Right lung (tissue), 10 donors: ENCODE data around the gene PVALB. TPM values are rescaled to one million over a fixed set of nuclear protein-coding genes. Genes with fewer than 3 reads are reported as not detected.

Experiments
- DNase-seq, 2 donors: peaks; one replicate each; pipeline ENCODE4 v3.0.0-alpha.2; 2013
- long read RNA-seq, 8 donors: transcript quantifications; one replicate each; lab custom pipeline, GENCODE V29; 2026
- polyA plus RNA-seq, 5 donors: library from polyadenylated mRNA; unstranded; fragments of 120-200 nt; gene quantifications; one replicate each; pipeline versions ENCODE4 v1.2.1 to v1.2.3, GENCODE V29; 2013; ENCODE audit warnings: inconsistent platforms in 1 of 5, low replicate concordance in 1 of 5; ENCODE audit not compliant: insufficient read length in 5 of 5, insufficient read depth in 1 of 5

PVALB gene
- 1 to 10 TPM in 1 of 5 donors, under 1 TPM in 1, not detected in 3; 0.55 to 1.0 TPM for polyA plus RNA-seq
- long read RNA-seq, donor 1, result 0 reads
- long read RNA-seq, donor 2, result 0 reads
- long read RNA-seq, donor 3, result 0 reads
- long read RNA-seq, donor 4, result 0 reads
- long read RNA-seq, donor 5, result 0 reads
- long read RNA-seq, donor 6, partial matches to known transcripts, result 0 of 1 reads
- long read RNA-seq, donor 6, other reads (novel, unspliced or antisense), result 0 of 1 reads
- long read RNA-seq, donor 7, result 0 reads
- long read RNA-seq, donor 8, result 0 reads

GRCh38 chr22:36816636-36817524 is at the start of gene PVALB:
Gene PVALB, minus strand, starts transcription at chr22:36817035. Its CDS starts 30 bp downstream, at chr22:36817005.
- peak; percentile 75 to 76 for DNase-seq

DNA sequence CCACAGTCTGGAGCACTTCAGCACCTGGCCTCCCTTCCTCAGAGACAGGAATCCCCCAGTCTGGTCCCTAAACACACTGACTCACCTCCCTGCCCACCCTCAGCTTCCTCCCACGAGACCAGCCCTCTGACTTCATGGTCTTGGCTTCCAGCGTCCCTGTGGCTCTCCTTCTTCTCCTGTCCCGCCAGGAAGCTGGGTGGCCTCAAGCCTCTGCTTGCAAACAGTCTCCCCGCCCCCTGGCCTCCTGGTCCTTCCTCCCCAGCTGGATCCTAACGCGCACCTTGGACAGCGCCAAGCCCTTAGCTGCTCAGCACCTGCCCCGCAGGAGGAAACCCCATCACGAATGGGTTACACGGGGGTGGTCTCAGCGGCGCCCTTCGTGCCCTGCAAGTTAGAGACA is 48.5 kb upstream of the PVALB start:
- no peak for DNase-seq

GRCh38 chr22:36864454-36865215 is 47.8 kb upstream of the PVALB start:
- DNase-seq, result no peak

- DNase-seq, result no peak
These were observed 47.1 kb upstream of the PVALB start for GRCh38 chr22:36863979-36864378.

GRCh38 chr22:36863281-36863680 is 46.4 kb upstream of the PVALB start:
- no peak for DNase-seq

GRCh38 chr22:36862251-36863242 is 45.7 kb upstream of the PVALB start:
- DNase-seq, result no peak

- DNase-seq, result no peak
These were observed 44.2 kb upstream of the PVALB start, which contains the start of gene NCF4 for GRCh38 chr22:36860821-36861659. Gene NCF4, plus strand, starts transcription at chr22:36861006. Its CDS starts 166 bp downstream, at chr22:36861172.

DNA sequence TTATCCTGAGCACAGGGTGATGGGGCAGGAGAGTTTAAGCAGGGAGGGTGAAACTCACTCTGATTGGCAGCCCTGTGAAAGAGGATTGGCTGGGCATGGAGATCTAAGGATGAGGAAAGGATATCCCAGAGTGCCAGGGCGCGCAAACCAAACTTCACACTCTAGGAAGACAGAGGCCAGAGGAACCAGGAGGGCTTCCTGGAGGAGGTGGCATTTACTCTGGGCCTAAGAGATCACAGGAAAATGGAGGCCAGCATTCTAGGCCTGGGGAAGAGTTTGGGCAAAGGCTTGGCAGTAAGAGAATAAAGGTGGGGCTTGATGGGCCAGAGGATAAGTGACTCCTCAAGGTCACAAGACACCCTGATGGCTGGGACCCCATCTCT is 43.6 kb upstream of the PVALB start:
- no peak for DNase-seq

- DNase-seq, result no peak
These were observed 43.2 kb upstream of the PVALB start for GRCh38 chr22:36860017-36860416.

GRCh38 chr22:36858966-36859365 is 42.1 kb upstream of the PVALB start:
- no peak for DNase-seq

DNA sequence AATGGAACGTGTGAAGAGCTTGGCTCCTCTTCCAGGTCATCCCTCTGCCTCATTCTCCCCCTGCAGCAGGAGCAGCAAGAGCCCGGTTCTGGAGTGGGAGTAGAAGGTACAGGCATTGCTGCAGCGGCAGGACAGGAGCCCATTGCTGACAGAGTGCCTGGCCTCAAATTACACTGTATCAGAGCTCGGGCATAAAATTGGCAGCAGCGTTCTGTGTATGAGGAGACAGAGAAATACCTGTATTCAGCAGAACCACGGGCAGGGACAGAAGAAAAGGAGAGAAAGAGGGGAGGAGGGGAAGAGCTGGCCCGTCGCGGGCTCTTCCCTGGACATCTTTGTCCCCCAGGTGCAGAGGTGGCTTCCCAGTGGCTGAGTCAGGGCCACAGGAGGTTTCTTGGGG is 41.3 kb upstream of the PVALB start:
- DNase-seq, result no peak

- DNase-seq, result no peak
These were observed 39.9 kb upstream of the PVALB start for GRCh38 chr22:36856792-36857135.

DNA sequence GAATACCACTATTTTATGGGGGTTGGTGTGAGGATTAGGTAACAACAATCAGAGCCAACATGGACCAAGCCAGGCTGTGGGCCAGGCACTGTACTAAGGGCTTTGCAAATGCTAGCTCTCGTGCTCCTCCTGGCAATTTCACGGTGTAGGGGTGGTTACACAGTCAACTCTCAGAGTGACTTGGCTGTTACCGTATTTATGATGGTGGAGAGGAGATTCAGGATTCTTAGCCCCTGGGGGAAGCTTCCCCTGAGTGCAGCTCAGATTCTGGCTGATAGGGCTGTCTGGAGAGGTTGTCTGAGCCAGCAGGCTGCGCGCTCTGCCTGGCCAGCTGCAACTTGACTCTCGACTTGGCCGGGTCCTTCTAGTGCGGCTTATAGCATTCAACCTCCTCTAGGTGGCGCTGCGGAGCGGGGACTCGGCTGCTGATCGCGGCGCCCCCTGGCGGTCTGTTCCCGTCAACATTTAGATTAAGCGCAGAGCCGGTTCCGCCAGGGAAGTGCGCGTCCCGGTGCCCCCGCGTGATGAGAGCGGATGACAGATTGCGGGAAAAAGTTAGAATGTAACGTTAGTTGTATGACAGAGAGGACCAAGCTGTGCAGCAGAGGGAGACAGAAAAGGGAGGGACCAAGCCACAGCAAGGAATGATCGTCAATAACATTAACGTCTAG is 39.4 kb upstream of the PVALB start:
- DNase-seq, result peak; percentile 85 to 88

DNA sequence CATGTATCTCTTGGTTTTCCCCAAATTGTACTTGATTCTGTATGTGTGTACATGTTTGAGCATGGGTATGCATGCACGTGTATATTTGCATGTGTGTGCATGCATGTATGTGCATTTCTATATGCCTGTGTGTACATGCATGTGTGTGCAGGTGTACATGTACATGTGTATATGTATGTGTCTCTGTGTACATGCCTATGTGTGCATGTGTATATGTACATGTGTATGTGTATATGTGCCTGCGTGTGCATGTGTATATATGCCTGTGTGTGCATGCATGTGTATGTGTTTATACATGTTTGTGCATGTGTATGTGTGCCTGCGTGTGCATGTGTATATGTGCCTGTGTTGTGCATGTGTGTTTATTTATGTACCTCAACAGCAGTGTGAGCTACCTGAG is 38.6 kb upstream of the PVALB start:
- no peak for DNase-seq

DNA sequence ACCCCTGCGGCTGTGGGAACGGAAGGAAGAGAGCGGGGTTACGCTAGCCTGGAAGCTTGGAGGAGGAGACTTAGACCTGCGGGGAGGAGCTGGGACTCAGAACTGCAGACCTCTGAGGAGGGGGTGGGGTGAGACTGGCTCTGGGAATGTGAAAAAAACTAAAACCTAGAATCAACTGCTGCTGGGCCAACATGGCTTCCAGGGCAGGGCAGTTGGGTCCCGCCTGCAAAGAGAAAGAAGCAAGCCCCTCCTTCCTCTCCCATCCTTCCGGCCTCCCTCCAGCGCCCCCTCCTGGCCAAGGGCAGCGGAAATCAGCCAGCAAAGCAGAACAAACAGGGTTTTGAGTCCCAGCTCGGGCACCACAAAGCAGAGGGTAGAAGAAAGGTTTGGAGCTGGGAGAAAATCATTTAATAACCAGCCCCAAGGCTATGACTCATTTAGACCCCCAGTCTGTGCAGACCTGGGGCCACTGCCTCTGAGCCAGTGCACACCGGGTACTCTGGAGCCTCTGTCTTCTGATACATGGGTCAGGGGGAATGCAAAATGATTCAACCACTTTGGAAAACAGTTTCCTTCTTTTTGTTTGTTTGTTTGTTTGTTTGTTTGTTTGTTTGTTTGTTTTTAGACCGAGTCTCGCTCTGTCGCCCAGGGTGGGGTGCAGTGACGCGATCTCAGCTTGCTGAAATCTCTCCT is 36.7 kb upstream of the PVALB start:
- no peak for DNase-seq

- no peak for DNase-seq
These were observed 35.5 kb upstream of the PVALB start for GRCh38 chr22:36852056-36852973.

DNA sequence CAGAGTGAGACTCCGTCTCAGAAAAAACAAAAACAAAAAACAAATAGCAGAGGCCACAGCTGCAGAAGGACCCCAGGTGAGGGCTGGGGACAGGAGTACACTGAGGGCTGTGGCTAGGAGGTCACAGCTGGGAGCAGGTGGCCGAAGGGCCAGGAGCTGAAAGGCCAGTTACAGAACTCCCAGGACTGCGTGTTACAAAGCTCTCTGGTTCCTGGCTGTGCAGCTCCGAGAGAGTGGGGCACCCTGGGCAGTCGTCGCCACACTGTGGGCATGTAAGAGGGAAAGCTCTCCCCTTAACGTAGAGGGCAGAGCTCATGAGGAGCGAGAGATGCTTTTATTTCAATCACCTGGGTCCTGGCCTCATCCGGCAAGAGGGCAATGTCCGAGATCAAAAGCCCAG is 33.8 kb upstream of the PVALB start:
- no peak for DNase-seq

DNA sequence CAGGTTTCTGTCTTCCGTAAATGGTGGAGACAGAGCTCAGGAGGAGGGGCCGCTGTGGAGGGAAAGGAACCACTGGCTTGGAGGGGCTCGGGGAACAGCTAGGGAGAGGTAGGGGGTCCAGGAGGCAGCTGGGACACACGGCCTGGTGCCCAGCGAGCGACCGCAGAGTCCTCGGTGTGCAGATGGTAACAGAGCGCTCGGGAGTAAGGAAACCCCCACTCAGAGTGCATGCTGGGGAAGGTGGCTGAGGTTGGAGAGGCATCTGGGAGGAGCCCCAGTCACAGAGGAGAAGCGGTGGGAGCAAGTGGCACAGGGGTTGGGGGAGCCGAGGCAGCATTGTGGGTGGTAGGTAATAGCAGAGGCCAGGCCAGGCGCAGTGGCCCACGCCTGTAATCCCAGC is 33.2 kb upstream of the PVALB start:
- DNase-seq, result no peak
